Measurements from ENCODE around the gene TECPR1.

DNA sequence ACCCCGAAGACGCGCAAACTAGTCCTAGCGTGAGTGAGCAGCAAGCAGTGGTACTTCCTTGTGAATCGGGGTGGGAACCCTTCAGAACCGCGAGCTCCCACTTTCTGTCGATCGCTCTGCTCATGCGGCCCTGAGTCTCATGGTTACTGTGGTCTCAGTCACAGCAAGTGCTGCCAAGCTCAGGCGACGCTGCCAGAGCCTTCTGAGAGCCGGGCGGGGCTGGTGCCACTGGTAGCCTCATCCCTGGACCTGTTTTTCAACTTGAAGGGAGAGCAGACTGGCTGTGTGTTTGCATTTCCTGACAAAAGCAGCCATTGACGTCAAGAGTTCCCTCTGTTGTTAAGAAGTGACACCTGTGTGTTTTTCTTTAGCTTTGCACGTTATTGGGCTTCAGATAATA, 73.7 kb downstream of the TECPR1 start:
- TF ChIP-seq, protein P1, sequence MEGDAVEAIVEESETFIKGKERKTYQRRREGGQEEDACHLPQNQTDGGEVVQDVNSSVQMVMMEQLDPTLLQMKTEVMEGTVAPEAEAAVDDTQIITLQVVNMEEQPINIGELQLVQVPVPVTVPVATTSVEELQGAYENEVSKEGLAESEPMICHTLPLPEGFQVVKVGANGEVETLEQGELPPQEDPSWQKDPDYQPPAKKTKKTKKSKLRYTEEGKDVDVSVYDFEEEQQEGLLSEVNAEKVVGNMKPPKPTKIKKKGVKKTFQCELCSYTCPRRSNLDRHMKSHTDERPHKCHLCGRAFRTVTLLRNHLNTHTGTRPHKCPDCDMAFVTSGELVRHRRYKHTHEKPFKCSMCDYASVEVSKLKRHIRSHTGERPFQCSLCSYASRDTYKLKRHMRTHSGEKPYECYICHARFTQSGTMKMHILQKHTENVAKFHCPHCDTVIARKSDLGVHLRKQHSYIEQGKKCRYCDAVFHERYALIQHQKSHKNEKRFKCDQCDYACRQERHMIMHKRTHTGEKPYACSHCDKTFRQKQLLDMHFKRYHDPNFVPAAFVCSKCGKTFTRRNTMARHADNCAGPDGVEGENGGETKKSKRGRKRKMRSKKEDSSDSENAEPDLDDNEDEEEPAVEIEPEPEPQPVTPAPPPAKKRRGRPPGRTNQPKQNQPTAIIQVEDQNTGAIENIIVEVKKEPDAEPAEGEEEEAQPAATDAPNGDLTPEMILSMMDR (IDR thresholded peaks at IDR 0.05): no peak
- TF ChIP-seq POLR2A (IDR thresholded peaks at IDR 0.05): no peak

Measured in testis (tissue), 2 donors.